BLaER1 (cell line): ENCODE data around the gene ZSCAN30.

Experiments used
- H3K27ac ChIP-seq: shearing (Covaris generic); formaldehyde crosslinking; 2 replicates; pipeline ENCODE4 v1.8.1; 2022
- H3K27me3 ChIP-seq: shearing (Covaris generic); formaldehyde crosslinking; 2 replicates; pipeline ENCODE4 v1.8.1; 2022
- H3K36me3 ChIP-seq: shearing (Covaris generic); formaldehyde crosslinking; 2 replicates; pipeline ENCODE4 v1.8.1; 2022
- H3K4me1 ChIP-seq: shearing (Covaris generic); formaldehyde crosslinking; 2 replicates; pipeline ENCODE4 v1.8.1; 2022
- H3K4me2 ChIP-seq: shearing (Covaris generic); formaldehyde crosslinking; 2 replicates; pipeline ENCODE4 v1.8.1; 2022
- H3K4me3 ChIP-seq: shearing (Covaris generic); formaldehyde crosslinking; 2 replicates; pipeline ENCODE4 v1.8.1; 2022
- H3K9ac ChIP-seq: shearing (Covaris generic); formaldehyde crosslinking; 2 replicates; pipeline ENCODE4 v1.8.1; 2022
- H3K9me3 ChIP-seq: shearing (Covaris generic); formaldehyde crosslinking; 2 replicates; pipeline ENCODE4 v1.8.1; 2022
- H4K20me1 ChIP-seq: shearing (Covaris generic); formaldehyde crosslinking; 2 replicates; pipeline ENCODE4 v1.8.1; 2022
- Cebpa-rat ChIP-seq: shearing (Covaris generic); IDR thresholded peaks from 2 replicates; pipeline ENCODE4 v1.8.1; 2022

Gene ZSCAN30

DNA sequence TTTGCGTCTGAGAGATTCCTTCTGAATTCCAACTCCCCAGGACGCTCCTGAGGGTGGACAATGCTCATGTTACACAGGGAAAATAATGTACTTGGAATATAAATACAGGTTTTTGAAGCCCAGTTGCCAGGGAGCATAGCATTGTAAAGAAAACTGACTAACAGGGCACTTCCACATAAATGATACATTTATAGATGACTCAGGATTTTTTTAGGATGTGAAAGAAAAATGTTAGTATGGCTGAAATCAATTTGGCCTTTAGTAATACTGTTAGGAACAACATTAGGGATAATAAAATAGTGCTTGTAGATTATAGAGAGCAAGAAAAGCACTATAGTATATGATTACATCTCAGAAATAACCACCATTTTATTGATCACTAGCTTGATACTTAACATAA is 25.6 kb downstream of the ZSCAN30 start:
- H3K9me3 ChIP-seq = peaks cover 40% of the 10 kb centered on the region
- no peaks in the 10 kb centered on the region for H4K20me1 ChIP-seq
- TF ChIP-seq Cebpa-rat = no peak
- H3K4me2 ChIP-seq = no peak overlapping the region
- H3K9ac ChIP-seq = no peak overlapping the region
- H3K4me1 ChIP-seq = peaks cover 7% of the 10 kb centered on the region; the same call in 1 of the 2 replicates
- no peak overlapping the region for H3K4me3 ChIP-seq
- no peak overlapping the region for H3K27ac ChIP-seq
- H3K27me3 ChIP-seq = no peaks in the 10 kb centered on the region
- peaks cover 77% of the 10 kb centered on the region for H3K36me3 ChIP-seq

DNA sequence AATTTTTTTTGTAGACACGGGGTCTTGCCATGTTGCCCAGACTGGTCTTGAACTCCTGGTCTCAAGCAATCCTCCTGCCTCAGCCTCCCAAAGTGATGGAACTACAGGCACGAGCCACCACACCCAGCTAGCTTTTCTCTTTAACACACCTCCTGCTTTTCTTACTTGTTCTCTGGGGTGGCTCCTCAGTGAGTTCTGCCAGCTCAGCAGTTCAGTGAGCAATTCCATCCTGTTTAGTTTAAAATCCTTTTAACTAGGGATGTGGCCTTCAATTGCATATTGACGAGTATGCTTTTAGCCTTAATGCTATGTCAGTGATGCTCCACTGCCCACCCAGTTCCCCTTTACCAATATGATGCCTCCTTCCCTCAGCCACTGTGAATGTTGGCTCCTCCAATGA is 33.1 kb downstream of the ZSCAN30 start:
- Histone ChIP-seq H3K9ac (no peak overlapping the region), H3K4me3 (no peak overlapping the region), H3K9me3 (peaks cover 58% of the 10 kb centered on the region), H3K27ac (no peak overlapping the region), H3K27me3 (no peaks in the 10 kb centered on the region), H3K4me2 (no peak overlapping the region), H3K36me3 (peaks cover 87% of the 10 kb centered on the region), H4K20me1 (no peaks in the 10 kb centered on the region), H3K4me1 (no peaks in the 10 kb centered on the region)
- no peak for TF ChIP-seq Cebpa-rat

DNA sequence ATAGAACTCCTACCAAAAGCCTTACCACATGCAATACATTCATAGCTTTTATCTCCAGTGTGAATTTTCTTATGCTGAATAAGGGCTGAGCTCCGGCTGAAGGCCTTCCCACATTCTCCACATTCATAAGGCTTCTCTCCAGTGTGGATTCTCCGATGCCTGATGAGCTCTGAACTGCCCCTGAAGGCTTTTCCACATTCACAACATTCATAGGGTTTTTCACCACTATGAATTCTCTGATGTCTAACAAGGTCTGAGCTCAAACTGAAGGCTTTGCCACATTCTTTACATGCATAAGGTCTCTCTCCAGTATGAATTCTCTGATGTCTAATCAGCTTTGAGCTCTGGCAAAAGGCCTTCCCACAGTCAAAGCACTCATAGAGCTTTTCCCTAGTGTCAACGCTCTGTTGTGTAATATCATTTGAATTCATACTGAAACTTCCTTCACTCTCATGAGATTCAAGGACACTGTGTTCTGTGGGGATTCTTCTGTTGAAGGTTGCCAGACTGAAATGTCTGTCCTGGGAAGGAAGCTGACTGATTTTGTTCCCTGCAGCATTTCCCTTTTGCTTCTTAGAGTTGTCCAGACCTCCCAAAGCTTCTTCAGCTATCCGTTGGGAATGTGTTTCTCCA is 36.3 kb downstream of the ZSCAN30 start:
- H3K4me1 ChIP-seq = no peaks in the 10 kb centered on the region
- peaks cover 71% of the 10 kb centered on the region for H3K9me3 ChIP-seq

DNA sequence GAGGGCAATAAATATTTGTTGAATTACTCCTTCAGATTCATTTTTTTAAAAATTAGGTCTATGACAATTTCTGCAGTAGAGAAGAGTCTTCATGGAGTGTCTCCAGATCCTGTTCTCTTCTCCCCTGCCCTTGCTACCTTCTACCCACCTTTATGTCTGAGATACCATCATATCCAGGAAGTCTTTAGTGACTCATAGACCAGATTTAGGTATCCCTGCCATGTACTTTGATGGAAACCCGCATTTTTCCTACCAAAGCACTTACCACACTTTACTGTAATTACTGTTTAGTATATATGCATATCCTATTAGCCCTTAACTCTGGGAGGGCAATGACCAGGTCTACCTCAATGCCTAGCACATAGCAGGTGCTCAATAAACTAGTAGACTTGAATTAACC is 37.6 kb downstream of the ZSCAN30 start:
- no peak for TF ChIP-seq Cebpa-rat
- no peak overlapping the region for H3K4me2 ChIP-seq
- H3K4me1 ChIP-seq = no peaks in the 10 kb centered on the region
- no peaks in the 10 kb centered on the region for H3K27me3 ChIP-seq
- no peak overlapping the region for H3K27ac ChIP-seq
- H3K9ac ChIP-seq = no peak overlapping the region
- no peaks in the 10 kb centered on the region for H4K20me1 ChIP-seq
- peaks cover 88% of the 10 kb centered on the region for H3K36me3 ChIP-seq
- peaks cover 77% of the 10 kb centered on the region for H3K9me3 ChIP-seq
- no peak overlapping the region for H3K4me3 ChIP-seq

More for the DNA sequence above, 36.3 kb downstream of the ZSCAN30 start:
- H3K4me2 ChIP-seq = no peak overlapping the region
- H3K4me3 ChIP-seq = peak overlapping the region; percentile 24
- TF ChIP-seq Cebpa-rat = no peak
- peaks cover 86% of the 10 kb centered on the region for H3K36me3 ChIP-seq
- H4K20me1 ChIP-seq = no peaks in the 10 kb centered on the region
- H3K9ac ChIP-seq = no peak overlapping the region
- H3K27me3 ChIP-seq = no peaks in the 10 kb centered on the region
- H3K27ac ChIP-seq = no peak overlapping the region

DNA sequence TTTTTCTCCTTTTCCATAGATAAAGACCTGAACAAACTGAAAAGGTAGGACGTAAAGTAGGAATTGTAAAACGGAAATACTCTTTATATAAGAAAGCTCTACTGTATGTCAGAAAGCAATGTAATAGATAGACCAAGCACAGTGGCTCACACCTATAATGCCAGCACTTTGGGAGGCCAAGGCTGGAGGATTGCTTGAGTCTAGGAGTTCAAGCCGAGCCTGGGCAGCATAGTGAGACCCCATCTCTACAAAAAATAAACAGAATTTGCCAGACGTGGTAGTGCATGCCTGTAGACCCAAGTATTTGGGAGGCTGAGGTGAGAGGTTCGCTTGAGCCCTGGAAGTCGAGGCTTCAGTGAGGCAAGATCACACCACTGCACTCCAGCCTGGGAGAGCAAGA is 41.6 kb downstream of the ZSCAN30 start:
- TF ChIP-seq Cebpa-rat = no peak

DNA sequence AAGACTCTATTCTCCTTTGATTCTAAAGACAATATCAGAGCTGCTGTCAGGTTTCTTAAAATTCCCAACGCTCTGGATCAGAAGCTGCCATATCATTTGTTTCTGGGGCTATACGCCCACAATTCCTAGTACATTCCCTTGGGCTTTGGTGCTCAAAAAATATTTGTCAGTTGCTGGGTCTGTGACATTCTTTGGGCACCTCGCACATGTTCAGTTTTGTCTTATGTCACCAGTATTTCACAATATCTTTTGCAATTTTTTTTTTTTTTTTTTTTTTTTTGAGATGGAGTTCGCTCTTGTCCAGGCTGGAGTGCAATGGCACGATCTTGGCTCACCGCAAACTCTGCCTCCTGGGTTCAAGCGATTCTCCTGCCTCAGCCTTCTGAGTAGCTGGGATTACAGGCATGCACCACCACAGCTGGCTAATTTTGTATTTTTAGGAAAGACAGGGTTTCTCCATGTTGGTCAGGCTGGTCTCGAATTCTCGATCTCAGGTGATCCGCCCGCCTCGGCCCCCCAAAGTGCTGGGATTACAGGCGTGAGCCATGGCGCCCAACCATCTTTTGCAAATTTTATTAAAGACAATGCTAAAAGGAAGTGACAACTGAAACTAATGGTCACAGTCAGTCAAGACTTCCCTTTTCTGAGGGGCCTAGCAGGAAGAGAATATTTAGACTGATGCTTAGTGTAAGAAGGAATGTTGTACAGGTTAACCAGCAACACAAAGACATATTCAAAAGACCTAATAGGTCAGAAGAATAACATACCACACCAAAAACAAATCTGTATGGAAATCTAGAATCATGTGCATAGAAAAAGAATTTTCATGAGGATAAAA is 42.4 kb downstream of the ZSCAN30 start:
- Histone ChIP-seq H3K27me3 (no peaks in the 10 kb centered on the region), H3K4me3 (no peak overlapping the region), H3K36me3 (peaks cover 94% of the 10 kb centered on the region), H3K9me3 (peaks cover 81% of the 10 kb centered on the region), H3K27ac (no peak overlapping the region), H4K20me1 (no peaks in the 10 kb centered on the region), H3K4me1 (peaks cover 1% of the 10 kb centered on the region), H3K9ac (no peak overlapping the region), H3K4me2 (no peak overlapping the region)
- no peak for TF ChIP-seq Cebpa-rat

More for the DNA sequence above, 41.6 kb downstream of the ZSCAN30 start:
- Histone ChIP-seq H3K36me3 (peaks cover 94% of the 10 kb centered on the region), H3K4me2 (no peak overlapping the region), H3K27me3 (no peaks in the 10 kb centered on the region), H3K4me3 (no peak overlapping the region), H4K20me1 (no peaks in the 10 kb centered on the region), H3K9me3 (peaks cover 81% of the 10 kb centered on the region), H3K4me1 (no peaks in the 10 kb centered on the region), H3K27ac (no peak overlapping the region), H3K9ac (no peak overlapping the region)

DNA sequence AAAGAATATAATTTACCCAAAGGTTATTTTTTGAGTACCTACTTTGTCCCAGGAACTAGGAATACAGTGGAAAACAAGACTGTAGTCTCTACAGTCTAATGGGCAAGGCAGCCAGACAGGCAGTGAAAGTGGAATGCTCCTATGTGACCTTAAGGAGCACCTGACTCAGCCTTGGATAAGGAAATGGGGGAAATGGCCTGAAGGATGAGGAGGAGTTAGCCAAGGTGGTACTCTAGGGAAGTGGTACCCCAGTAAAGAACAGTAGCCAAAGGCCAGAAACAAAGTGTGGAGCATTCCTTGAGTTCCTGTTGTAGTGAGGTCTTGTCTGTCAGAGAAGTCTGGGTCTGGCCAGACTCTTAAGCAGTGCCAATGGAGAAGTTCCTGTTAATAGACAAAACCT is 43.2 kb downstream of the ZSCAN30 start:
- H3K9ac ChIP-seq = no peak overlapping the region
- no peak overlapping the region for H3K4me2 ChIP-seq
- no peaks in the 10 kb centered on the region for H3K27me3 ChIP-seq
- H3K9me3 ChIP-seq = peaks cover 77% of the 10 kb centered on the region
- H3K27ac ChIP-seq = no peak overlapping the region
- TF ChIP-seq Cebpa-rat = no peak
- no peak overlapping the region for H3K4me3 ChIP-seq
- H3K4me1 ChIP-seq = peaks cover 9% of the 10 kb centered on the region
- H4K20me1 ChIP-seq = no peaks in the 10 kb centered on the region
- H3K36me3 ChIP-seq = peaks cover 91% of the 10 kb centered on the region

DNA sequence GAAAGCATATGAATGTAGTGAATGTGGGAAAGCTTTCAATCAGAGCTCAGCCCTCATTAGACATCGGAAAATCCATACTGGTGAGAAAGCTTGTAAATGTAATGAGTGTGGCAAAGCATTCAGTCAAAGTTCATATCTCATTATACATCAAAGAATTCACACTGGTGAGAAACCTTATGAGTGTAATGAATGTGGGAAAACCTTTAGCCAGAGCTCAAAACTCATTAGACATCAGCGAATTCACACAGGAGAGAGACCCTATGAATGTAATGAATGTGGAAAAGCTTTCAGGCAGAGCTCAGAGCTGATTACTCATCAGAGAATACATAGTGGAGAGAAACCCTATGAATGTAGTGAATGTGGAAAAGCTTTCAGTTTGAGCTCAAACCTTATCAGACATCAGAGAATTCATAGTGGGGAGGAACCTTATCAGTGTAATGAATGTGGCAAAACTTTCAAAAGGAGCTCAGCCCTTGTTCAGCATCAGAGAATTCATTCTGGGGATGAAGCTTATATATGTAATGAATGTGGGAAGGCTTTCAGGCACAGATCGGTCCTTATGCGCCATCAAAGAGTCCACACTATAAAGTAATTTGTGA is 44.2 kb downstream of the ZSCAN30 start:
- peaks cover 83% of the 10 kb centered on the region for H3K36me3 ChIP-seq

DNA sequence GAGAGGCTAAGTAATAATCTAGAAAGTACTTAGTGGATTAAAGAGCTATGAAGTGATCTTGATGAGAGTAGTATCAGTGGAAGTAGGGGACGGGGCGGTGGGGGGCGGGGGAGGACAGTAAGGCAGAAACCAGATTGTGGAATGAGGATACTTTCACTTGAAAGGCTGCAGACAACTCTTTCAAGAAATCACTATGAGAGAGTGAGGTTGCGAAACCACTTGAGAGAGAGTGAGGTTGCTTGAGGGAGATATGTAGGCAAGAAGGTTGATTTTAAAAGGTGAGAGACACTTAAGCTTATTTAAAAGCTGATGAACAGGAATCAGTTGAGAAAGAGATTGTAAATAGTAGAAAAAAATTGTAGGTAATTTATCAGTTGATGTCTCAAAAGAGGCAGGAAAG is 45.4 kb downstream of the ZSCAN30 start:
- Histone ChIP-seq H3K27ac (no peak overlapping the region), H3K4me2 (no peak overlapping the region), H3K9me3 (peaks cover 68% of the 10 kb centered on the region), H3K4me3 (0 out of 2 replicates have a peak overlapping the region, but pooled peaks have one; percentile 2), H3K36me3 (peaks cover 73% of the 10 kb centered on the region), H3K4me1 (peaks cover 17% of the 10 kb centered on the region), H3K9ac (no peak overlapping the region), H3K27me3 (no peaks in the 10 kb centered on the region), H4K20me1 (no peaks in the 10 kb centered on the region)
- no peak for TF ChIP-seq Cebpa-rat

More for the DNA sequence above, 44.2 kb downstream of the ZSCAN30 start:
- H3K27me3 ChIP-seq = no peaks in the 10 kb centered on the region
- no peak overlapping the region for H3K27ac ChIP-seq
- H3K9ac ChIP-seq = no peak overlapping the region
- TF ChIP-seq Cebpa-rat = no peak
- peaks cover 13% of the 10 kb centered on the region for H3K4me1 ChIP-seq
- no peak overlapping the region for H3K4me2 ChIP-seq
- H3K9me3 ChIP-seq = peaks cover 68% of the 10 kb centered on the region
- no peaks in the 10 kb centered on the region for H4K20me1 ChIP-seq
- peak overlapping the region; percentile 2; the same call in 1 of the 2 replicates for H3K4me3 ChIP-seq

DNA sequence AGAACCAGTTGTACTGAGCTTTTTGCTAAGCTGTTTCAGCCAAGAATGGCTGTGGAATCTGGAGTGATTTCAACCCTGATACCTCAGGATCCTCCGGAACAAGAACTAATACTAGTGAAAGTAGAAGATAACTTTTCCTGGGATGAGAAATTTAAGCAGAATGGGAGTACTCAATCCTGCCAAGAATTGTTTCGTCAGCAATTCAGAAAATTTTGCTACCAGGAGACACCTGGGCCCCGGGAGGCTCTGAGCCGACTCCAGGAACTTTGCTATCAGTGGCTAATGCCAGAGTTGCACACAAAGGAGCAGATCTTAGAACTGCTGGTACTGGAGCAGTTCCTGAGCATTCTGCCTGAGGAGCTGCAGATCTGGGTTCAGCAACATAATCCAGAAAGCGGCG is 47.6 kb downstream of the ZSCAN30 start:
- Histone ChIP-seq H3K9me3 (peaks cover 52% of the 10 kb centered on the region), H3K9ac (no peak overlapping the region), H4K20me1 (no peaks in the 10 kb centered on the region), H3K27me3 (no peaks in the 10 kb centered on the region), H3K4me3 (peak overlapping the region; percentile 83; the same call in 1 of the 2 replicates), H3K36me3 (peaks cover 53% of the 10 kb centered on the region), H3K4me1 (peaks cover 17% of the 10 kb centered on the region), H3K27ac (no peak overlapping the region), H3K4me2 (peak overlapping the region; percentile 79)
- TF ChIP-seq Cebpa-rat = no peak
